SK-N-SH (cell line): ENCODE results near the gene GPR158. TPM values are rescaled to one million over a fixed set of nuclear protein-coding genes. Genes with fewer than 3 reads are reported as not detected.

ENCODE experiments used
- CTCF ChIA-PET: fragments of 300-600, 350-600 bp; formaldehyde crosslinking; extraction: SDS; loops from one replicate; lab custom pipeline; 2021; lab: Yijun Ruan, JAX
- POLR2A ChIA-PET: fragments of 350-600 bp; sonication (Branson Sonifier 250); formaldehyde crosslinking; extraction: SDS; loops from one replicate; lab custom pipeline; 2020; ENCODE audit warnings: antibody characterized with exemption, inconsistent platforms; lab: Yijun Ruan, JAX
- DNase-seq: peaks from one replicate; pipeline ENCODE4 v3.0.0; 2012
- H2AFZ ChIP-seq: fragments of 200-600 bp; sonication (generic); 2 replicates; pipeline ENCODE4 v1.8.1; 2016; ENCODE audit warnings: antibody characterized with exemption, mild to moderate bottlenecking, low read depth
- H3F3A ChIP-seq: fragments of 200-600 bp; sonication (generic); replicated peaks from 2 replicates; pipeline ENCODE3; 2016; ENCODE audit warnings: antibody characterized with exemption, mild to moderate bottlenecking; ENCODE audit not compliant: insufficient read depth
- H3K27ac ChIP-seq, 2 experiments: fragments of 200-500 bp in 1 of 2; fragments of 200-600 bp in 1 of 2; sonication (Bioruptor generic) in 1 of 2; sonication (generic), shearing (Covaris generic) in 1 of 2; 2 replicates each; pipeline versions ENCODE4 v1.5.1 to v1.6.1; 2014 to 2016; ENCODE audit warnings: low read depth in 2 of 2, inconsistent platforms in 1 of 2, low read length in 1 of 2, mild to moderate bottlenecking in 1 of 2, mixed read lengths in 1 of 2
- H3K27me3 ChIP-seq: fragments of 200-600 bp; sonication (generic), shearing (Covaris generic); 2 replicates; pipeline ENCODE4 v1.6.1; 2016; ENCODE audit warnings: mixed run types; ENCODE audit not compliant: insufficient read depth
- H3K36me3 ChIP-seq, 2 experiments: fragments of 200-500 bp in 1 of 2; fragments of 200-600 bp in 1 of 2; sonication (Bioruptor generic) in 1 of 2; sonication (generic) in 1 of 2; replicated peaks in 1 of 2; 2 replicates each; pipeline versions ENCODE3 to v1.5.1; 2014 to 2016; ENCODE audit warnings: low read length in 1 of 2, mild to moderate bottlenecking in 1 of 2; ENCODE audit not compliant: insufficient read depth in 2 of 2, control insufficient read depth in 1 of 2
- H3K4me1 ChIP-seq, 2 experiments: fragments of 200-500 bp in 1 of 2; fragments of 200-600 bp in 1 of 2; sonication (Bioruptor generic) in 1 of 2; sonication (generic), shearing (Covaris generic) in 1 of 2; 2 replicates each; pipeline versions ENCODE4 v1.5.1 to v1.6.1; 2014 to 2016; ENCODE audit warnings: low read depth in 1 of 2, low read length in 1 of 2, mixed run types in 1 of 2; ENCODE audit not compliant: insufficient read depth in 2 of 2, control insufficient read depth in 1 of 2
- H3K4me2 ChIP-seq: fragments of 200-600 bp; sonication (generic), shearing (Covaris generic); 2 replicates; pipeline ENCODE4 v1.6.1; 2017; ENCODE audit warnings: mixed run types
- H3K4me3 ChIP-seq, 2 experiments: fragments of 200-500 bp in 1 of 2; fragments of 200-600 bp in 1 of 2; sonication (Bioruptor generic) in 1 of 2; sonication (generic), shearing (Covaris generic) in 1 of 2; 2 replicates each; pipeline versions ENCODE4 v1.5.1 to v1.8.1; 2014 to 2016; ENCODE audit warnings: low read depth in 2 of 2, inconsistent platforms in 1 of 2, low read length in 1 of 2, mild to moderate bottlenecking in 1 of 2, mixed read lengths in 1 of 2, moderate library complexity in 1 of 2
- H3K79me2 ChIP-seq: fragments of 200-600 bp; sonication (generic); 2 replicates; pipeline ENCODE4 v1.8.1; 2017; ENCODE audit warnings: mild to moderate bottlenecking; ENCODE audit not compliant: insufficient read depth
- H3K9ac ChIP-seq: fragments of 200-600 bp; sonication (generic); 2 replicates; pipeline ENCODE4 v1.6.1; 2017; ENCODE audit warnings: mixed run types
- H3K9me2 ChIP-seq: fragments of 200-600 bp; sonication (generic); 2 replicates; pipeline ENCODE4 v1.6.1; 2017; ENCODE audit warnings: mixed run types
- H3K9me3 ChIP-seq: fragments of 200-600 bp; sonication (generic); 2 replicates; pipeline ENCODE4 v1.6.1; 2017; ENCODE audit warnings: mixed run types, mild to moderate bottlenecking, moderate library complexity
- H4K20me1 ChIP-seq: fragments of 200-600 bp; sonication (generic); 2 replicates; pipeline ENCODE4 v1.6.1; 2017; ENCODE audit warnings: mild to moderate bottlenecking, mixed run types; ENCODE audit not compliant: insufficient read depth
- CHD2 ChIP-seq: fragments of 150-350 bp; IDR thresholded peaks from 2 replicates; pipeline ENCODE4 v1.6.1; 2018; ENCODE audit warnings: low read length; ENCODE audit not compliant: partially characterized antibody
- EZH2phosphoT487 ChIP-seq: fragments of 200-600 bp; sonication (generic); IDR thresholded peaks from 2 replicates; pipeline ENCODE4 v1.6.1; 2017; ENCODE audit warnings: low read depth, mixed run types, mild to moderate bottlenecking, antibody characterized with exemption, moderate library complexity, borderline replicate concordance
- FOSL2 ChIP-seq: IDR thresholded peaks from 2 replicates; pipeline ENCODE4 v1.4.0; 2012; ENCODE audit warnings: low read depth, mild to moderate bottlenecking, moderate library complexity, borderline replicate concordance
- FOXM1 ChIP-seq: IDR thresholded peaks from 2 replicates; pipeline ENCODE4 v1.4.0; 2012; ENCODE audit warnings: low read depth, mild to moderate bottlenecking
- MAX ChIP-seq: IDR thresholded peaks from 2 replicates; pipeline ENCODE4 v1.4.0; 2012; ENCODE audit warnings: low read depth
- MEF2A ChIP-seq: IDR thresholded peaks from 2 replicates; pipeline ENCODE4 v1.4.0; 2012; ENCODE audit warnings: low read depth, borderline replicate concordance
- NRF1 ChIP-seq: IDR thresholded peaks from 2 replicates; pipeline ENCODE4 v1.6.1; 2012; ENCODE audit warnings: low read depth, mild to moderate bottlenecking, low read length
- POLR2AphosphoS5 ChIP-seq: IDR thresholded peaks from 2 replicates; pipeline ENCODE4 v1.6.1; 2012; ENCODE audit warnings: low read depth, low read length
- RCOR1 ChIP-seq: fragments of 150-350 bp; IDR thresholded peaks from 2 replicates; pipeline ENCODE4 v1.6.1; 2017; ENCODE audit warnings: antibody characterized with exemption, low read length
- REST ChIP-seq: IDR thresholded peaks from 2 replicates; pipeline ENCODE4 v1.6.1; 2012; ENCODE audit warnings: mild to moderate bottlenecking, low read depth, low read length, moderate library complexity
- YY1 ChIP-seq: IDR thresholded peaks from 2 replicates; pipeline ENCODE4 v1.4.0; 2012; ENCODE audit warnings: low read depth, mild to moderate bottlenecking
- WGBS: methylation state at CpG from one replicate; pipeline ENCODE4 v1.1.6; 2017; ENCODE audit warnings: low lambda C conversion rate; 5-methylcytosine and 5-hydroxymethylcytosine counted together
- polyA plus RNA-seq, 3 experiments: library from polyadenylated mRNA; depleted of rRNA; stranded (reverse); fragments of >200 nt; gene quantifications; 2 replicates each; pipeline ENCODE4 v1.2.3, GENCODE V29; 2012
- TF ChIP-seq, protein P1 (sequence below): IDR thresholded peaks from 2 replicates; pipeline ENCODE4; 2012
- TF ChIP-seq, protein P2 (sequence below): IDR thresholded peaks from 2 replicates; pipeline ENCODE4 v1.4.0; 2012; ENCODE audit warnings: low read depth, borderline replicate concordance

The GPR158 gene
- polyA plus RNA-seq, 1 of the 3 experiments (the other 2 are of a cell fraction), result not detected

GRCh38 chr10:25393621-25394020, 218.8 kb downstream of the GPR158 start:
- Histone ChIP-seq H2AFZ (no peak overlapping the region), H4K20me1 (no peaks in the 10 kb centered on the region), H3K4me1 (no peaks in the 10 kb centered on the region), H3K27ac (no peak overlapping the region), H3K9ac (no peak overlapping the region), H3K9me3 (no peaks in the 10 kb centered on the region), H3K27me3 (no peaks in the 10 kb centered on the region), H3K79me2 (no peaks in the 10 kb centered on the region), H3K4me2 (no peak overlapping the region), H3K9me2 (no peaks in the 10 kb centered on the region), H3K4me3 (no peak overlapping the region), H3K36me3 (no peaks in the 10 kb centered on the region), H3F3A (no peaks in the 10 kb centered on the region)
- POLR2A ChIA-PET, result no interaction called here
- CTCF ChIA-PET, result interaction anchor here (0.9 kb wide), 1 partner anchor 9 kb away, joined by 4 read pairs; no protein-coding TSS in a partner anchor
- WGBS, result 19% methylated on average over 2 of the region's 2 CpGs
- TF ChIP-seq MAX, result no peak
- TF ChIP-seq NRF1, result no peak
- TF ChIP-seq REST, result no peak
- no peak for TF ChIP-seq FOXM1
- TF ChIP-seq MEF2A, result no peak
- TF ChIP-seq, protein P1, sequence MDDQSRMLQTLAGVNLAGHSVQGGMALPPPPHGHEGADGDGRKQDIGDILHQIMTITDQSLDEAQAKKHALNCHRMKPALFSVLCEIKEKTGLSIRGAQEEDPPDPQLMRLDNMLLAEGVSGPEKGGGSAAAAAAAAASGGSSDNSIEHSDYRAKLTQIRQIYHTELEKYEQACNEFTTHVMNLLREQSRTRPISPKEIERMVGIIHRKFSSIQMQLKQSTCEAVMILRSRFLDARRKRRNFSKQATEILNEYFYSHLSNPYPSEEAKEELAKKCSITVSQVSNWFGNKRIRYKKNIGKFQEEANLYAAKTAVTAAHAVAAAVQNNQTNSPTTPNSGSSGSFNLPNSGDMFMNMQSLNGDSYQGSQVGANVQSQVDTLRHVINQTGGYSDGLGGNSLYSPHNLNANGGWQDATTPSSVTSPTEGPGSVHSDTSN, result no peak
- no peak for TF ChIP-seq YY1
- DNase-seq, result no peak

DNA sequence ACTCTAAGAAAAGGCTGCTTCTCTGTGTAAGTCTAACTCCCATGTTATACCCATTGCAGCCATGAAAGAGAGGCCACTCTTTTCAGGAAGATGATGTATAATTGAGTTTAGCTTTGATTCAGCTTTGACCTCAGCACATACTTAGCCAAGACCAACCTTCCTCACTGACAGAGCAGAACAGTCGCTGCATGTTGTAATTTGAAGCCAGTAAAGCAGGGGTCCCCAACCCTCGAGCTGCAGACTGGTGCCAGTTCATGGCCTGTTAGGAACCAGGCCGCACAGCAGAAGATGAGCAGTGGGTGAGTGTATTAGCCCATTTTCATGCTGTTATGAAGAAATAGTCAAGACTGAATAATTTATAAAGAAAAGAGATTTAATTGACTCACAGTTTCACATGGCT, 223.9 kb downstream of the GPR158 start:
- Histone ChIP-seq H4K20me1 (no peaks in the 10 kb centered on the region), H3K9me2 (no peaks in the 10 kb centered on the region), H3K9me3 (no peaks in the 10 kb centered on the region), H3K9ac (no peak overlapping the region), H2AFZ (no peak overlapping the region), H3F3A (no peaks in the 10 kb centered on the region), H3K4me1 (no peaks in the 10 kb centered on the region), H3K79me2 (no peaks in the 10 kb centered on the region), H3K36me3 (no peaks in the 10 kb centered on the region), H3K4me3 (no peak overlapping the region), H3K4me2 (no peak overlapping the region), H3K27me3 (no peaks in the 10 kb centered on the region), H3K27ac (no peak overlapping the region)
- WGBS, result 29% methylated on average over 3 of the region's 3 CpGs
- CTCF ChIA-PET, result no interaction called here
- TF ChIP-seq, protein P2, sequence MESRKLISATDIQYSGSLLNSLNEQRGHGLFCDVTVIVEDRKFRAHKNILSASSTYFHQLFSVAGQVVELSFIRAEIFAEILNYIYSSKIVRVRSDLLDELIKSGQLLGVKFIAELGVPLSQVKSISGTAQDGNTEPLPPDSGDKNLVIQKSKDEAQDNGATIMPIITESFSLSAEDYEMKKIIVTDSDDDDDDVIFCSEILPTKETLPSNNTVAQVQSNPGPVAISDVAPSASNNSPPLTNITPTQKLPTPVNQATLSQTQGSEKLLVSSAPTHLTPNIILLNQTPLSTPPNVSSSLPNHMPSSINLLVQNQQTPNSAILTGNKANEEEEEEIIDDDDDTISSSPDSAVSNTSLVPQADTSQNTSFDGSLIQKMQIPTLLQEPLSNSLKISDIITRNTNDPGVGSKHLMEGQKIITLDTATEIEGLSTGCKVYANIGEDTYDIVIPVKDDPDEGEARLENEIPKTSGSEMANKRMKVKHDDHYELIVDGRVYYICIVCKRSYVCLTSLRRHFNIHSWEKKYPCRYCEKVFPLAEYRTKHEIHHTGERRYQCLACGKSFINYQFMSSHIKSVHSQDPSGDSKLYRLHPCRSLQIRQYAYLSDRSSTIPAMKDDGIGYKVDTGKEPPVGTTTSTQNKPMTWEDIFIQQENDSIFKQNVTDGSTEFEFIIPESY, result no peak
- no peak for TF ChIP-seq RCOR1
- no peak for TF ChIP-seq REST
- no peak for TF ChIP-seq CHD2
- no peak for TF ChIP-seq FOSL2
- TF ChIP-seq POLR2AphosphoS5, result no peak
- TF ChIP-seq, protein P1, result no peak
- no peak for TF ChIP-seq EZH2phosphoT487
- TF ChIP-seq MAX, result no peak
- POLR2A ChIA-PET, result no interaction called here
- no peak for DNase-seq
